PC-9 (cell line): Measurements from ENCODE around the gene ENKUR. TPM values are rescaled to one million over a fixed set of nuclear protein-coding genes. Genes with fewer than 3 reads are reported as not detected.
A peak's percentile ranks its signal among the peaks of the same experiment; 100 is the strongest.

Experiments used
- BruUV-seq: library from RNA; stranded (reverse); fragments of 400-500 nt; replicated peaks from 2 replicates; lab custom pipeline; 2021; lab: Mats Ljungman, UMichigan
- CTCF ChIA-PET: fragments of 300-600 bp; sonication (Branson Sonifier 250); formaldehyde crosslinking; loops from one replicate; lab custom pipeline; 2022; ENCODE audit warnings: antibody characterized with exemption; lab: Charles Lee
- POLR2A ChIA-PET: fragments of 300-600 bp; sonication (Branson Sonifier 250); formaldehyde crosslinking; loops from one replicate; lab custom pipeline; 2022; ENCODE audit warnings: antibody characterized with exemption; ENCODE audit not compliant: unreplicated experiment; lab: Charles Lee
- DNase-seq, 2 experiments: peaks; one replicate each; pipeline versions ENCODE4 v3.0.0 to v3.0.0-alpha.2; 2015 to 2022; ENCODE audit warnings: mixed read lengths in 1 of 2
- H2AFZ ChIP-seq: fragments of 200-600 bp; sonication (generic); 2 replicates; pipeline ENCODE4 v1.8.1; 2017; ENCODE audit warnings: antibody characterized with exemption
- H3F3A ChIP-seq: fragments of 200-600 bp; sonication (generic); 2 replicates; pipeline ENCODE4 v1.8.1; 2017; ENCODE audit warnings: antibody characterized with exemption, mild to moderate bottlenecking, low read depth; ENCODE audit not compliant: insufficient read depth
- H3K27ac ChIP-seq: fragments of 200-600 bp; sonication (generic); 2 replicates; pipeline ENCODE4 v1.6.1; 2016; ENCODE audit warnings: mixed run types
- H3K27me3 ChIP-seq: fragments of 200-600 bp; sonication (generic); 2 replicates; pipeline ENCODE4 v1.6.1; 2016; ENCODE audit warnings: low read depth, mixed run types; ENCODE audit not compliant: insufficient read depth
- H3K36me3 ChIP-seq: fragments of 200-600 bp; sonication (generic); 2 replicates; pipeline ENCODE4 v1.6.1; 2016; ENCODE audit warnings: low read depth, mixed run types
- H3K4me1 ChIP-seq: fragments of 200-600 bp; sonication (generic); replicated peaks from 2 replicates; pipeline ENCODE4 v1.6.1; 2016; ENCODE audit warnings: mixed run types; ENCODE audit not compliant: insufficient read depth
- H3K4me2 ChIP-seq: fragments of 200-600 bp; sonication (generic); 2 replicates; pipeline ENCODE4 v1.6.1; 2017; ENCODE audit warnings: mixed run types
- H3K4me3 ChIP-seq: fragments of 200-600 bp; sonication (generic); 2 replicates; pipeline ENCODE4 v1.6.1; 2016; ENCODE audit warnings: mixed run types
- H3K79me2 ChIP-seq: fragments of 200-600 bp; sonication (generic); 2 replicates; pipeline ENCODE4 v1.6.1; 2017; ENCODE audit warnings: low read depth, mixed run types
- H3K9me2 ChIP-seq: fragments of 200-600 bp; sonication (generic); 2 replicates; pipeline ENCODE4 v1.8.1; 2017; ENCODE audit warnings: mild to moderate bottlenecking; ENCODE audit not compliant: insufficient read depth
- H3K9me3 ChIP-seq: fragments of 200-600 bp; sonication (generic); 2 replicates; pipeline ENCODE4 v1.8.1; 2016; ENCODE audit warnings: low read depth; ENCODE audit not compliant: insufficient read depth
- H4K20me1 ChIP-seq: fragments of 200-600 bp; sonication (generic); 2 replicates; pipeline ENCODE4 v1.8.1; 2017; ENCODE audit not compliant: insufficient read depth
- CTCF ChIP-seq: fragments of 200-600 bp; sonication (generic); conservative IDR thresholded peaks from 2 replicates; pipeline ENCODE4 v1.6.1; 2017; ENCODE audit warnings: mixed run types, antibody characterized with exemption, mild to moderate bottlenecking, moderate library complexity
- EZH2 ChIP-seq: fragments of 200-600 bp; sonication (generic); IDR thresholded peaks from 2 replicates; pipeline ENCODE4 v1.8.0; 2017; ENCODE audit warnings: antibody characterized with exemption, low read depth
- intact Hi-C: fragments of 100-400 bp; cut with micrococcal nuclease; formaldehyde crosslinking; loops from one replicate; pipeline ENCODE4 v1.10.0; 2022; ENCODE audit not compliant: unreplicated experiment
- total RNA-seq: library from RNA; stranded (reverse); gene quantifications from 2 replicates; pipeline ENCODE4 v1.2.3, GENCODE V29; 2021

Gene ENKUR
- total RNA-seq, 1 experiment from 2014 or later, result 1.0 TPM

GRCh38 chr10:24951201-24952142 is 64.5 kb downstream of the ENKUR start:
- Histone ChIP-seq H2AFZ (peak overlapping the region; percentile 79), H3K9me2 (no peaks in the 10 kb centered on the region), H3K4me1 (peaks cover 13% of the 10 kb centered on the region), H4K20me1 (no peaks in the 10 kb centered on the region), H3K27me3 (no peaks in the 10 kb centered on the region), H3K4me3 (peak overlapping the region; percentile 52; the same call in 1 of the 2 replicates), H3K4me2 (peak overlapping the region; percentile 80), H3K27ac (0 out of 2 replicates have a peak overlapping the region, but pooled peaks have one; percentile 9), H3F3A (no peaks in the 10 kb centered on the region), H3K36me3 (no peaks in the 10 kb centered on the region), H3K9me3 (0 out of 2 replicates have a peak, but pooled peaks cover 4% of the 10 kb centered on the region), H3K79me2 (no peaks in the 10 kb centered on the region)
- POLR2A ChIA-PET, result interaction anchor here (0.5 to 0.6 kb wide), 5 partner anchors 38 to 101 kb away, joined by 3 to 9 read pairs (median 5); partner anchors contain the start of gene ENKUR
- CTCF ChIA-PET, result interaction anchor here (0.6 kb wide), 1 partner anchor 160 kb away, joined by 3 read pairs; no protein-coding TSS in a partner anchor
- intact Hi-C loops, result loop anchor here (2.0 to 5.0 kb wide), 5 partner anchors 59 to 309 kb away; partner anchors contain the start of gene ARHGAP21
- peak in 1 of 2 experiments; percentile 49 for DNase-seq
- TF ChIP-seq EZH2 (no peak), CTCF (no peak)
- no TSS peak for BruUV-seq

GRCh38 chr10:24950439-24950838 is 65.5 kb downstream of the ENKUR start:
- TF ChIP-seq EZH2, result no peak
- no peak for TF ChIP-seq CTCF
- Histone ChIP-seq H3K27me3 (no peaks in the 10 kb centered on the region), H3K36me3 (no peaks in the 10 kb centered on the region), H3K79me2 (no peaks in the 10 kb centered on the region), H3K4me2 (no peak overlapping the region), H3K9me2 (no peaks in the 10 kb centered on the region), H2AFZ (no peak overlapping the region), H3K4me1 (peaks cover 13% of the 10 kb centered on the region), H3K4me3 (no peak overlapping the region), H3K27ac (no peak overlapping the region), H3F3A (no peaks in the 10 kb centered on the region), H3K9me3 (0 out of 2 replicates have a peak, but pooled peaks cover 4% of the 10 kb centered on the region), H4K20me1 (no peaks in the 10 kb centered on the region)
- intact Hi-C loops, result loop anchor here (5.0 kb wide), 3 partner anchors 58 to 128 kb away; no protein-coding TSS in a partner anchor
- POLR2A ChIA-PET, result no interaction called here
- CTCF ChIA-PET, result no interaction called here
- DNase-seq, result no peak
- no TSS peak for BruUV-seq

- Histone ChIP-seq H4K20me1 (no peaks in the 10 kb centered on the region), H2AFZ (no peak overlapping the region), H3K27me3 (no peaks in the 10 kb centered on the region), H3K9me2 (no peaks in the 10 kb centered on the region), H3F3A (no peaks in the 10 kb centered on the region), H3K4me3 (no peak overlapping the region), H3K36me3 (no peaks in the 10 kb centered on the region), H3K4me1 (peaks cover 13% of the 10 kb centered on the region), H3K79me2 (no peaks in the 10 kb centered on the region), H3K4me2 (no peak overlapping the region), H3K9me3 (no peaks in the 10 kb centered on the region), H3K27ac (no peak overlapping the region)
- intact Hi-C loops, result loop anchor here (5.0 kb wide), 3 partner anchors 57 to 127 kb away; no protein-coding TSS in a partner anchor
- CTCF ChIA-PET, result no interaction called here
- DNase-seq, result no peak
- TF ChIP-seq EZH2, result no peak
- POLR2A ChIA-PET, result no interaction called here
- no TSS peak for BruUV-seq
Measured at GRCh38 chr10:24949616-24950015, 66.3 kb downstream of the ENKUR start.
